ENCODE results near the gene ATG7.

Gene ATG7

DNA sequence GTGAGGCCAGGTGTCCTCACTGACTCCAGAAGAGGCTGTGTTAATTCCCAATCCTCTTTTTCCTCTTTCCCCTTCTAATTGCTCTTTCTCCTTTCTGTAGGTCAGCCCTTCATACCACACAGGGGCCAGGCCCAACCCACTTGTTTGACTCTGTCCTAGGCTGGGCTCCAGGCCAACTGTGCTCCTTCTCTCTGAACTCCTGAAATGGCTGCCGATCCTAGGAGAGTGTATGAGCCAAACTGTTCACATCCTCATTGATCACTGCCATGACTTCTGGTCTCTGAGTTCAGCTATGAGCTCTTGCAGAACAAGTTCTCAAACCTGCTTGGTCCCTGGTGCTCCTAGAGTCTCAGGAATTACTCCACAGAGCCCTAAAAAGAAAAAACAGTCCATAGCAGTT is 226.4 kb downstream of the ATG7 start:
- no peak for TF ChIP-seq CTCF (IDR thresholded peaks at IDR 0.05)

DNA sequence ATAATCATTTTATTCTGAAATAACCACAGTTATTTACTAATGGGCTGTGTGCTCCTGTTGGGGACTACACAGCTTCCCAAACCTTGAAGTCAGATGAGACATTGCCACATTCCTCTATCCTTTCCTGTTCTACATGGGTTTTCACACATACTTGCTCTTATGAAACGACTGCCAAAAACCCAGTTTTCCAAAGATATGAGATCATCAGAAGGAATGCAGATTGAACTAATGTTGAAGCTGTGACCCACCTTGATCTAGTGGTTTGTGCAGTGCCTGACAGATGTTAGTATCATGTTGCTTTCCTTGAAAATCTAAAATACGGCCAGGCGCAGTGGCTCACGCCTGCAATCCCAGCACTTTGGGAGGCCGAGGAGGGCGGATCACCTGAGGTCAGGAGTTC is 226.9 kb downstream of the ATG7 start:
- TF ChIP-seq CTCF (IDR thresholded peaks at IDR 0.05), result no peak

- TF ChIP-seq CTCF (IDR thresholded peaks at IDR 0.05), result no peak
These were observed 235.5 kb downstream of the ATG7 start for GRCh38 chr3:11507719-11508118.

DNA sequence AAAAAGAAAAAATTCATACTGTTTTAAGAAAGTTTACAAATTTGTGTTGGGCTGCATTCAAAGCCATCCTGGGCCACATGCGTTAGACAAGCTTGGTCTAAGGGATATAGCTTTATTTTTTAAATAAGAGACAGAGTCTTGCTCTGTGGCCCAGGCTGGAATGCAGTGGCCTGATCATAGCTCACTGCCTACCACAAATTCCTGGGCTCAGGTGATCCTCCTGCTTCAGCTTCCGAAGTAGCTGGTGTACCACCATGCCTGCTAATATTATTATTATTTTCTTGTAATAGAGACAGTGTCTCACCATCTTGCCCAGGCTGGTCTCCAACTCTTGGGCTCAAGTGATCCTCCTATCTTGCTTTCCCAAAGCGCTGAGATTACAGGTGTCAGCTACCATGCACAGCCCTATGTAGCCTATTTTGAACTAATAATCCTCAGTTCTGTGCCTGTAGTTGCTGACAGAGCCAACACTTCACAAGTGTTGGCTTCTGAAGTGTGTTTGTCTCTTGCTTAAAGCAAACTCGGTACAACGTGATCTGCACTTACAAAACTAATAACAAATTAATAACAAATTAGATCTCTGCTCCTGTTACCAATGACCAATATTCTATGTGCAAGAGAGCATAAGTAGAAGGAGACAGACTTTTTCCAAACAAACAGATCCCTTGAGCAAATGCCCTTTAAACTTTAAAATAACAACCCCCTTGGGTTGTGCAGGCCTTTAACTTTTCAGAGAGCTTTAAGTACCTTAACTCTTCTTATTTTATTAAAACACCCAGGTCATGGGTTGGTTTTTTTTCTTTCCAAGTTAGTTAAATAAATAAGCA is 236.4 kb downstream of the ATG7 start:
- TF ChIP-seq CTCF (IDR thresholded peaks at IDR 0.05), result no peak

GRCh38 chr3:11509173-11510000 is 237.2 kb downstream of the ATG7 start:
- no peak for TF ChIP-seq CTCF (IDR thresholded peaks at IDR 0.05)

- TF ChIP-seq CTCF (IDR thresholded peaks at IDR 0.05), result no peak
These were observed 237.8 kb downstream of the ATG7 start for GRCh38 chr3:11510001-11510340.

GRCh38 chr3:11510356-11510755 is 238.2 kb downstream of the ATG7 start:
- TF ChIP-seq CTCF (IDR thresholded peaks at IDR 0.05), result no peak
